ENCODE results near the gene PNMT. TPM values are rescaled to one million over a fixed set of nuclear protein-coding genes. Genes with fewer than 3 reads are reported as not detected.

Gene PNMT, protein sequence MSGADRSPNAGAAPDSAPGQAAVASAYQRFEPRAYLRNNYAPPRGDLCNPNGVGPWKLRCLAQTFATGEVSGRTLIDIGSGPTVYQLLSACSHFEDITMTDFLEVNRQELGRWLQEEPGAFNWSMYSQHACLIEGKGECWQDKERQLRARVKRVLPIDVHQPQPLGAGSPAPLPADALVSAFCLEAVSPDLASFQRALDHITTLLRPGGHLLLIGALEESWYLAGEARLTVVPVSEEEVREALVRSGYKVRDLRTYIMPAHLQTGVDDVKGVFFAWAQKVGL
- total RNA-seq (2013): not detected
- polyA plus RNA-seq: not detected
- polyA minus RNA-seq: not detected in 2 replicates
- 0 to 0.21 (median 0.05) reads per million in 11 experiments for total RNA-seq

DNA sequence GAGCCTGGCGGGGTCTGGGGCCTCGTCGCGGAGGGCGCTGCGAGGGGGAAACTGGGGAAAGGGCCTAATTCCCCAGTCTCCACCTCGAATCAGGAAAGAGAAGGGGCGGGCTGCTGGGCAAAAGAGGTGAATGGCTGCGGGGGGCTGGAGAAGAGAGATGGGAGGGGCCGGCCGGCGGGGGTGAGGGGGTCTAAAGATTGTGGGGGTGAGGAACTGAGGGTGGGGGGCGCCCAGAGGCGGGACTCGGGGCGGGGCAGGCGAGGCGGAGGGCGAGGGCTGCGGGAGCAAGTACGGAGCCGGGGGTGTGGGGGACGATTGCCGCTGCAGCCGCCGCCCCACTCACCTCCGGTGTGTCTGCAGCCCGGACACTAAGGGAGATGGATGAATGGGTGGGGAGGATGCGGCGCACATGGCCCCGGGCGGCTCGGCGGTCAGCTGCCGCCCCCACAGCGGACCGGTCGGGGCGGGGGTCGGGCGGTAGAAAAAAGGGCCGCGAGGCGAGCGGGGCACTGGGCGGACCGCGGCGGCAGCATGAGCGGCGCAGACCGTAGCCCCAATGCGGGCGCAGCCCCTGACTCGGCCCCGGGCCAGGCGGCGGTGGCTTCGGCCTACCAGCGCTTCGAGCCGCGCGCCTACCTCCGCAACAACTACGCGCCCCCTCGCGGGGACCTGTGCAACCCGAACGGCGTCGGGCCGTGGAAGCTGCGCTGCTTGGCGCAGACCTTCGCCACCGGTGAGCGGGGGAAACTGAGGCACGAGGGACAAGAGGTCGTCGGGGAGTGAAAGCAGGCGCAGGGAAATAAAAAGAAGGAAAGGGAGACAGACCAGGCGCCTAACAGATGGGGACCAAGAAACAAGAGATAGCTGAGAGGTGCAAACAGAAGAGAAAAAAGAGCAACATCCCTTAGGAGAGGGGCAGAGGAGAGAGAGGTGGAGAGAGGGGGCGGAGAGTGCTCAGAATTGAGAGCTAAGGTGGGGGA is at the start of gene PNMT:
Gene PNMT (plus strand): TSS at position 509 of the 980 bp plus-strand sequence. CDS start 23 bp downstream, at position 532.
- Mint-ChIP-seq H3K36me3 (peaks cover 3 to 6% of the 10 kb centered on the region in 2 donors), H3K4me1 (peaks cover 14% of the 10 kb centered on the region), H3K4me3 (peak within 1 kb of the TSS in 1 of 2 donors; percentile 83), H3K9me3 (peaks cover 0 to 14% (median 5%) of the 10 kb centered on the region in 7 donors), H3K27me3 (ENCODE audit: low read depth in 3 of 3) (peaks cover 57 to 92% (median 71%) of the 10 kb centered on the region in 3 donors), H3K27ac (peak within 1 kb of the TSS in 1 of 7 donors; percentile 46)
- Histone ChIP-seq H3K4me3 (replicated peaks in 1 of 3; ENCODE audit: low read depth in 2 of 3, low read length in 3 of 3) (peak within 1 kb of the TSS in 1 of 3 experiments; percentile 63), H3K27ac (ENCODE audit: low read depth in 1 of 2, low read length in 2 of 2) (no peak within 1 kb of the TSS), H2AFZ (ENCODE audit: insufficient read depth, low read depth, low read length, poor library complexity, severe bottlenecking) (peak within 1 kb of the TSS; percentile 65), H4K20me1 (ENCODE audit: insufficient read depth, low read length) (peaks cover 7% of the 10 kb centered on the region), H3K9ac (ENCODE audit: insufficient read depth, low read length, poor library complexity, severe bottlenecking) (peak within 1 kb of the TSS; percentile 8), H3K36me3 (replicated peaks in 1 of 2; ENCODE audit: control insufficient read depth in 1 of 2, insufficient read depth in 2 of 2, low read length in 2 of 2) (no peaks in the 10 kb centered on the region), H3K4me2 (replicated peaks; ENCODE audit: extremely low read depth, low read length, poor library complexity, severe bottlenecking) (peak within 1 kb of the TSS; percentile 64), H3K79me2 (ENCODE audit: insufficient read depth, low read length) (no peaks in the 10 kb centered on the region), H3K4me1 (ENCODE audit: control insufficient read depth in 1 of 2, insufficient read depth in 2 of 2, low read length in 2 of 2) (peaks cover 12 to 14% of the 10 kb centered on the region in 2 donors), H3K9me3 (replicated peaks in 1 of 2; ENCODE audit: control insufficient read depth in 1 of 2, insufficient read depth in 1 of 2, low read length in 2 of 2) (peaks cover 0 to 11% of the 10 kb centered on the region in 2 donors), H3K27me3 (ENCODE audit: control insufficient read depth in 2 of 2, insufficient read depth in 2 of 2, low read length in 2 of 2) (peaks cover 19 to 68% of the 10 kb centered on the region in 2 donors)
- TF ChIP-seq, protein P1, sequence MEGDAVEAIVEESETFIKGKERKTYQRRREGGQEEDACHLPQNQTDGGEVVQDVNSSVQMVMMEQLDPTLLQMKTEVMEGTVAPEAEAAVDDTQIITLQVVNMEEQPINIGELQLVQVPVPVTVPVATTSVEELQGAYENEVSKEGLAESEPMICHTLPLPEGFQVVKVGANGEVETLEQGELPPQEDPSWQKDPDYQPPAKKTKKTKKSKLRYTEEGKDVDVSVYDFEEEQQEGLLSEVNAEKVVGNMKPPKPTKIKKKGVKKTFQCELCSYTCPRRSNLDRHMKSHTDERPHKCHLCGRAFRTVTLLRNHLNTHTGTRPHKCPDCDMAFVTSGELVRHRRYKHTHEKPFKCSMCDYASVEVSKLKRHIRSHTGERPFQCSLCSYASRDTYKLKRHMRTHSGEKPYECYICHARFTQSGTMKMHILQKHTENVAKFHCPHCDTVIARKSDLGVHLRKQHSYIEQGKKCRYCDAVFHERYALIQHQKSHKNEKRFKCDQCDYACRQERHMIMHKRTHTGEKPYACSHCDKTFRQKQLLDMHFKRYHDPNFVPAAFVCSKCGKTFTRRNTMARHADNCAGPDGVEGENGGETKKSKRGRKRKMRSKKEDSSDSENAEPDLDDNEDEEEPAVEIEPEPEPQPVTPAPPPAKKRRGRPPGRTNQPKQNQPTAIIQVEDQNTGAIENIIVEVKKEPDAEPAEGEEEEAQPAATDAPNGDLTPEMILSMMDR (IDR thresholded peaks at IDR 0.05): peak; percentile 62
- DNase-seq: peak; percentile 29 to 54 (median 45)
- intact Hi-C loops (cut with micrococcal nuclease): loop anchor here in 1 of 2 donors (5.0 kb wide), 1 partner anchor 46 kb away; no protein-coding TSS in a partner anchor
- WGBS (ENCODE audit: insufficient coverage): under 1% methylated on average over 83 of the region's 85 CpGs

Data from CD14-positive monocyte (primary cell).